Trophoblast cell (in vitro differentiated cells and primary cell): ENCODE measurements around the gene AQP6.

Experiments used
- DNase-seq, 2 donors: peaks; one replicate each; pipeline ENCODE4 v3.0.0-alpha.2; 2016
- H2AFZ ChIP-seq: 2 replicates; pipeline ENCODE4 v1.6.1; 2013; ENCODE audit warnings: low read length, moderate library complexity, mild to moderate bottlenecking; ENCODE audit not compliant: insufficient read depth, poor library complexity
- H2AK5ac ChIP-seq: 2 replicates; pipeline ENCODE4 v1.6.1; 2013; ENCODE audit warnings: mild to moderate bottlenecking, low read length
- H2BK120ac ChIP-seq: 2 replicates; pipeline ENCODE4 v1.6.1; 2013; ENCODE audit warnings: low read length, mild to moderate bottlenecking, moderate library complexity; ENCODE audit not compliant: insufficient read depth, poor library complexity
- H2BK12ac ChIP-seq: 2 replicates; pipeline ENCODE4 v1.6.1; 2013; ENCODE audit warnings: mild to moderate bottlenecking, low read length, moderate library complexity
- H2BK5ac ChIP-seq: 2 replicates; pipeline ENCODE4 v1.6.1; 2013; ENCODE audit warnings: low read length, low read depth, moderate library complexity, mild to moderate bottlenecking; ENCODE audit not compliant: poor library complexity
- H3K14ac ChIP-seq: 2 replicates; pipeline ENCODE4 v1.6.1; 2013; ENCODE audit warnings: mild to moderate bottlenecking, low read length
- H3K18ac ChIP-seq: 2 replicates; pipeline ENCODE4 v1.6.1; 2013; ENCODE audit warnings: mild to moderate bottlenecking, low read length
- H3K23ac ChIP-seq: 2 replicates; pipeline ENCODE4 v1.6.1; 2013; ENCODE audit warnings: low read length
- H3K27ac ChIP-seq: 2 replicates; pipeline ENCODE4 v1.5.1; 2013; ENCODE audit warnings: low read depth, mild to moderate bottlenecking, inconsistent platforms, low read length, moderate library complexity
- H3K27me3 ChIP-seq: 2 replicates; pipeline ENCODE4 v1.6.1; 2013; ENCODE audit warnings: inconsistent platforms, mild to moderate bottlenecking, low read length, moderate library complexity; ENCODE audit not compliant: insufficient read depth
- H3K36me3 ChIP-seq, 2 experiments: 1 replicate in 1 of 2; 2 replicates in 1 of 2; pipeline ENCODE4 v1.6.1; 2013; ENCODE audit warnings: low read length in 2 of 2, mild to moderate bottlenecking in 2 of 2, moderate library complexity in 1 of 2; ENCODE audit not compliant: insufficient read depth in 2 of 2, control insufficient read depth in 1 of 2
- H3K4ac ChIP-seq: 2 replicates; pipeline ENCODE4 v1.6.1; 2013; ENCODE audit warnings: low read depth, mild to moderate bottlenecking, low read length, moderate library complexity
- H3K4me1 ChIP-seq, 2 experiments: 1 replicate in 1 of 2; 2 replicates in 1 of 2; pipeline ENCODE4 v1.6.1; 2013; ENCODE audit warnings: low read length in 2 of 2, mild to moderate bottlenecking in 2 of 2, moderate library complexity in 1 of 2; ENCODE audit not compliant: insufficient read depth in 2 of 2, control insufficient read depth in 1 of 2
- H3K4me2 ChIP-seq: 2 replicates; pipeline ENCODE4 v1.6.1; 2013; ENCODE audit warnings: inconsistent platforms, mild to moderate bottlenecking, low read length, moderate library complexity
- H3K4me3 ChIP-seq: 2 replicates; pipeline ENCODE4 v1.5.1; 2013; ENCODE audit warnings: mild to moderate bottlenecking, low read depth, low read length, inconsistent platforms
- H3K79me1 ChIP-seq: one replicate; pipeline ENCODE4 v1.6.1; 2013; ENCODE audit warnings: low read length
- H3K79me2 ChIP-seq: 2 replicates; pipeline ENCODE4 v1.6.1; 2013; ENCODE audit warnings: low read length, mild to moderate bottlenecking; ENCODE audit not compliant: control insufficient read depth, insufficient read depth, poor library complexity
- H3K9ac ChIP-seq: 2 replicates; pipeline ENCODE4 v1.6.1; 2013; ENCODE audit warnings: mild to moderate bottlenecking, low read length
- H3K9me3 ChIP-seq: 2 replicates; pipeline ENCODE4 v1.6.1; 2013; ENCODE audit warnings: low read depth, mild to moderate bottlenecking, control low read depth, inconsistent platforms, low read length; ENCODE audit not compliant: insufficient read depth
- H4K12ac ChIP-seq: 2 replicates; pipeline ENCODE4 v1.6.1; 2013; ENCODE audit warnings: low read depth, mild to moderate bottlenecking, low read length, moderate library complexity
- H4K8ac ChIP-seq: 2 replicates; pipeline ENCODE4 v1.6.1; 2013; ENCODE audit warnings: low read depth, mild to moderate bottlenecking, low read length, moderate library complexity
- H4K91ac ChIP-seq: one replicate; pipeline ENCODE4 v1.6.1; 2013; ENCODE audit warnings: low read depth, mild to moderate bottlenecking, low read length, moderate library complexity
- WGBS: extraction: QIAGEN DNeasy Blood & Tissue Kit; methylation state at CpG from one replicate; pipeline ENCODE4 v1.1.7; 2013; ENCODE audit warnings: missing lambda C conversion rate; ENCODE audit not compliant: insufficient read length, insufficient coverage; ENCODE audit errors: extremely low coverage; 5-methylcytosine and 5-hydroxymethylcytosine counted together

AQP6 gene

GRCh38 chr12:49976557-49976956 lies 3.8 kb downstream of the AQP6 start:
- Histone ChIP-seq H3K4me3 (no peak overlapping the region), H3K4ac (no peak overlapping the region), H3K4me2 (no peak overlapping the region), H4K8ac (no peak overlapping the region), H3K79me2 (no peaks in the 10 kb centered on the region), H3K27me3 (no peaks in the 10 kb centered on the region), H3K23ac (no peak overlapping the region), H3K9me3 (no peaks in the 10 kb centered on the region), H2AK5ac (no peak overlapping the region), H2BK120ac (no peak overlapping the region), H3K36me3 (no peaks in the 10 kb centered on the region), H3K9ac (no peak overlapping the region), H4K91ac (no peak overlapping the region), H2BK5ac (no peak overlapping the region), H2BK12ac (no peak overlapping the region), H4K12ac (no peak overlapping the region), H3K14ac (no peak overlapping the region), H3K18ac (no peak overlapping the region), H3K79me1 (no peaks in the 10 kb centered on the region), H2AFZ (no peak overlapping the region), H3K27ac (no peak overlapping the region), H3K4me1 (no peaks in the 10 kb centered on the region)
- no CpG with 5 or more reads among the region's 2 CpGs for WGBS
- DNase-seq, result no peak

GRCh38 chr12:49978125-49978524 lies 5.4 kb downstream of the AQP6 start:
- Histone ChIP-seq H3K27ac (no peak overlapping the region), H4K12ac (no peak overlapping the region)
- no CpG with 5 or more reads among the region's 4 CpGs for WGBS

GRCh38 chr12:49979016-49979586 lies 6.4 kb downstream of the AQP6 start:
- Histone ChIP-seq H2BK120ac (no peak overlapping the region), H4K8ac (no peak overlapping the region), H3K18ac (no peak overlapping the region), H3K4ac (no peak overlapping the region), H3K4me2 (no peak overlapping the region), H3K79me2 (no peaks in the 10 kb centered on the region), H2AFZ (no peak overlapping the region), H3K4me1 (no peaks in the 10 kb centered on the region), H4K12ac (no peak overlapping the region), H3K79me1 (no peaks in the 10 kb centered on the region), H3K27ac (no peak overlapping the region), H2BK12ac (no peak overlapping the region), H4K91ac (no peak overlapping the region), H3K23ac (no peak overlapping the region), H3K14ac (no peak overlapping the region), H2BK5ac (no peak overlapping the region), H3K9ac (no peak overlapping the region), H3K27me3 (no peaks in the 10 kb centered on the region), H2AK5ac (no peak overlapping the region), H3K36me3 (no peaks in the 10 kb centered on the region), H3K9me3 (no peaks in the 10 kb centered on the region), H3K4me3 (no peak overlapping the region)
- DNase-seq, result no peak
- WGBS, result no CpG with 5 or more reads among the region's 10 CpGs

More at GRCh38 chr12:49978125-49978524, 5.4 kb downstream of the AQP6 start:
- Histone ChIP-seq H4K8ac (no peak overlapping the region), H3K4me1 (no peaks in the 10 kb centered on the region), H2BK12ac (no peak overlapping the region), H3K79me2 (no peaks in the 10 kb centered on the region), H2BK120ac (no peak overlapping the region), H3K4me3 (no peak overlapping the region), H3K36me3 (no peaks in the 10 kb centered on the region), H3K4me2 (no peak overlapping the region), H3K4ac (no peak overlapping the region), H3K18ac (no peak overlapping the region), H2AK5ac (no peak overlapping the region), H3K27me3 (no peaks in the 10 kb centered on the region), H2AFZ (no peak overlapping the region), H3K9me3 (no peaks in the 10 kb centered on the region), H2BK5ac (no peak overlapping the region), H3K14ac (no peak overlapping the region), H3K23ac (no peak overlapping the region), H3K9ac (no peak overlapping the region), H4K91ac (no peak overlapping the region), H3K79me1 (no peaks in the 10 kb centered on the region)
- DNase-seq, result no peak

- no peak overlapping the region for H3K4me3 ChIP-seq
- no peak overlapping the region for H2BK5ac ChIP-seq
- H3K9me3 ChIP-seq, result no peaks in the 10 kb centered on the region
- no CpG with 5 or more reads among the region's 3 CpGs for WGBS
- H2AFZ ChIP-seq, result no peak overlapping the region
- H3K4me2 ChIP-seq, result no peak overlapping the region
- H3K23ac ChIP-seq, result no peak overlapping the region
- no peak overlapping the region for H3K4ac ChIP-seq
- no peak overlapping the region for H2BK12ac ChIP-seq
- no peak overlapping the region for H4K91ac ChIP-seq
- no peak overlapping the region for H3K9ac ChIP-seq
- H3K79me1 ChIP-seq, result no peaks in the 10 kb centered on the region
- no peaks in the 10 kb centered on the region for H3K27me3 ChIP-seq
- no peak overlapping the region for H4K12ac ChIP-seq
- H4K8ac ChIP-seq, result no peak overlapping the region
- H3K14ac ChIP-seq, result no peak overlapping the region
- peaks cover 2 to 3% of the 10 kb centered on the region in 2 experiments for H3K36me3 ChIP-seq
- no peak overlapping the region for H2AK5ac ChIP-seq
- no peak overlapping the region for H3K18ac ChIP-seq
- H3K79me2 ChIP-seq, result no peaks in the 10 kb centered on the region
- H3K27ac ChIP-seq, result no peak overlapping the region
- no peaks in the 10 kb centered on the region for H3K4me1 ChIP-seq
- no peak for DNase-seq
- no peak overlapping the region for H2BK120ac ChIP-seq
Observed at GRCh38 chr12:49979791-49980190, 7.0 kb downstream of the AQP6 start.
